SH-SY5Y (cell line): ENCODE results near the gene EMILIN1.

ENCODE experiments used
- GATA2 ChIP-seq: IDR thresholded peaks from 2 replicates; pipeline ENCODE4 v1.6.1; 2011; ENCODE audit warnings: mild to moderate bottlenecking, low read depth, low read length
- GATA3 ChIP-seq: IDR thresholded peaks from 2 replicates; pipeline ENCODE4 v1.6.1; 2011; ENCODE audit warnings: low read depth, mild to moderate bottlenecking, low read length, moderate library complexity

Gene EMILIN1

GRCh38 chr2:27049422-27050280, 28.8 kb upstream of the EMILIN1 start:
- TF ChIP-seq GATA2 (no peak), GATA3 (no peak)

DNA sequence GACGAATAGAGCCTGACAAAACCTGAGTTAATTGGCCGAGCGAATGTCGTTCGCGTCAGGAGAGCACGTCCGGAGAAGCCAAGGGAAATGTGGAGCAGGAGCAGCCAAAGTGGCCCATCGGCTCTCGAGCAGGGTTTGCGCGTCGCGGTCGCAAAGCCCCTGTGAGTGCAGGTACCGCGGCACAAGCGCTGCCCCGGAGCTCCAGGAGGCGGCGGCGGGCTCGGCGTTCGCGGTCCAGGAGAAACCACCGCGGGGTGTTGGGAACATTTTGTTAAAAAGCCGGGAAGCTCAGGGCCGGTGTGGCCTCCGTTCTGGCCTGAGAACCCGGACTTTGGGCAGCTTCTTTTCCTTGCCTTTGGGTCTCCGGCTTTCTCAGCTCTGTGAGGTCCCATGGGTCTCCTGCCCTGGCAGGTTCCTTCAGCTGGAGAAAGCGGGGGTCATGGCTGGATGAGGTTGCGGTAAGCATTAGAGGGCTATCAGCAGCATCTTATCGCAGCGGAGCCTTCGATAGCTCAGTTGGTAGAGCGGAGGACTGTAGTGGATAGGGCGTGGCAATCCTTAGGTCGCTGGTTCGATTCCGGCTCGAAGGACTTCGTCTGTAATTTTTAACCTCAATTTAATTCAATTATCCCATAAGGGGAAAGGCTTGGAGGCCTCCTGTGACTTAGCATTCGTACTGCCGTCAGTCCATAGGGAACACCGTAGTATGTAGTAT, 28.0 kb upstream of the EMILIN1 start:
- TF ChIP-seq GATA3: no peak
- TF ChIP-seq GATA2: peak; percentile 96

GRCh38 chr2:27050996-27051901, 27.2 kb upstream of the EMILIN1 start, which contains the start of gene AGBL5:
TSS of gene AGBL5 (plus strand) at chr2:27051668. CDS start at chr2:27052959, 1,291 bp downstream.
- TF ChIP-seq GATA2 (peak; percentile 6; the same call in 1 of the 2 replicates), GATA3 (no peak)

- TF ChIP-seq GATA2 (no peak), GATA3 (no peak)
Measured at GRCh38 chr2:27051902-27052645, 26.3 kb upstream of the EMILIN1 start.

DNA sequence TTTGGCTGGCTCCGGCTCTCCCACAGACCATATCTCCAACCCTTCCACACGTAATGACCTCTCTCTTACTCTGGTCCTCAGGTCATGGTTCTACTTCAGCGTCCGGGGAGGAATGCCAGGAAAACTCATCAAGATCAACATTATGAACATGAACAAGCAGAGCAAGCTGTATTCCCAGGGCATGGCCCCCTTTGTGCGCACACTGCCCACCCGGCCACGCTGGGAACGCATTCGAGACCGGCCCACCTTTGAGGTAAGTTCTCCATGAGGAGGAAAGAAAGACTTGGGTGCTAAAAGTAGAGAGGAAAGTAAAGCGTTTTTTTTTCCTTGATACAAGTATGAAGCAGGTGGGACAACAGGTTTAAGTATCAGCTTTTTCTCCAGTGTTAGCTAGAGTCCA, 25.1 kb upstream of the EMILIN1 start:
- TF ChIP-seq GATA3 (no peak), GATA2 (no peak)

DNA sequence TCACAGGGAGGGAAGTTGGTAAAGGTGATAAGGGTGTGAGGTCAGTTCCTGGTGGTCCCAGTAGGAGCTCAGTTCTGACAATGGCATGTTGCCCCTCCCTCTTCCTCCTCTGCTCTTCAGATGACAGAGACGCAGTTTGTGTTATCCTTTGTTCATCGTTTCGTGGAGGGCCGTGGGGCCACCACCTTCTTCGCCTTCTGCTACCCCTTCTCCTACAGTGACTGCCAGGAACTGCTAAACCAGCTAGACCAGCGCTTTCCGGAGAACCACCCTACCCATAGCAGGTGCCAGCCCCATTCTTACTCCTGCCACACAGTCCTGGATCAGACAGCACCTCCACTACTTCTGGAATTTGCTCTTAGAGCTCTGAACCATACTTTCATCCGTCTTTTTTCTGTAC, 24.6 kb upstream of the EMILIN1 start:
- TF ChIP-seq GATA2 (no peak), GATA3 (no peak)

- TF ChIP-seq GATA2 (no peak), GATA3 (no peak)
Measured at GRCh38 chr2:27054721-27055120, 23.7 kb upstream of the EMILIN1 start.

DNA sequence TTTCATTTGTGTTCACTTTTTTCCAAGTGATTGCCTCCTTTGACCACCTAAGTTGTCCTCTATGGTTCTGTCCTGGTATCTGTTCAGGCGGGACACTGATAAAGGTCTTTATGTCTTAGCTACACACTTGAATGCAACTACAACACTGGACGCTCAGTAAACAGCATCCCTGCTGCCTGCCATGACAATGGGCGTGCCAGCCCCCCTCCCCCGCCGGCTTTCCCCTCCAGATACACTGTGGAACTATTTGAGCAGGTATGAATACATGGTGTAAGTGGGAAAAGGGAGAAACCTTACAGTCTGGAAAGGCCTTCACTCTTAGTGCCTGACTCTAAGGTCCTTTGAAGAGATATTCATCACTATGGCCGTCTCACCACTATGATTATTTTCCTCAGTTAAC, 21.2 kb upstream of the EMILIN1 start:
- TF ChIP-seq GATA3: no peak
- no peak for TF ChIP-seq GATA2

DNA sequence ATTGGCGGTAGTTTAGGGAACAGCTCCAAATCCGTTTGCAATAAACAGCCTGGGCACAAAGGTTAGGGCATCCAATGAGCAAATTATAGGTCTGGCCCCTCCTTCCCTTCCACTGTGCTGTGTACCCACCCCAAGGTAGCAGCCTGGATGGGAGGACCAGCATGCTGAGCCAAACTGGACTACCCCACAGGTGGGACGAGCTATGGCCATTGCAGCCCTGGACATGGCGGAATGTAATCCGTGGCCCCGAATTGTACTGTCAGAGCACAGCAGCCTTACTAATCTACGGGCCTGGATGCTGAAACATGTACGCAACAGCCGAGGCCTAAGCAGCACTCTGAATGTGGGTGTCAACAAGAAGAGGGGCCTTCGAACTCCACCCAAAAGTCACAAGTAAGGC, 20.2 kb upstream of the EMILIN1 start:
- TF ChIP-seq GATA2: no peak
- no peak for TF ChIP-seq GATA3

GRCh38 chr2:27059141-27059820, 19.1 kb upstream of the EMILIN1 start:
- TF ChIP-seq GATA2 (no peak), GATA3 (no peak)

DNA sequence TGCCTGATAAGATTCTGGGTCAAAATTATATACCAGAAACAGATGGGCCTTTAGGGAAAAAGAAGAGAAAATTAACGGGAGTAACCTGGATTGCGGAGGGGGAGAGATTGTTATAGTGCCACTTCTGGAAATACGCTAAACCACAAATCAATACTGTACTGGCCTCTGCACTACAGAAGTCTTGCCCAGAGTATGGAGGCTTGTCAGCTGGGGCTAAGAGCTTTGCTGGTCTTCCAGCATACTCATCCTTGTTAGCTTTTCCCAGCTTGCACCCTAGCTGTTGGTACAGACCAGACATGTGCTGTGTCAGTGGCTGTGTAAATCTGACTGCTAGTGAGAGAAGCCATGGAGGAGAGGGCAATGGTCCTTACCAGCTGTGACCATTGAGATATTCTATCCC, 18.1 kb upstream of the EMILIN1 start:
- no peak for TF ChIP-seq GATA2
- no peak for TF ChIP-seq GATA3

DNA sequence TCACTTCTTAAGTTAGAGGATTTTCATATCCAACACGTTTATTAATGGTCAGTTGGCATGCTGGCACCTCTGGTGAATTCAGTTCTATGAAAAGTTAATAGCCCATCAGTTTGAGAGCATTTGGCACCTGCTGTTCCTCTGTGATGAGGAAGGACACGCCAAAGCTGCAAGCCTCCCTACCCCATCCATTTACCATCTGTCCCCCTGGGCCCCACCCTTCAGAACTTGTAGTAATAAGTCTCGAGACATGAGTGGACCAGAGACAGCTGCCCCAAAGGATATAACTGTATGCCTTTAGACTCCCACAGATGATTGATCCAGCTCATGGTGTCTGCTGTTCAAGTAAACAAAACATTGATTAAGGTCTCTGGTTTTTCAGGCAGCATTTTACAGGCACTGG, 13.3 kb upstream of the EMILIN1 start:
- TF ChIP-seq GATA2 (no peak), GATA3 (no peak)

DNA sequence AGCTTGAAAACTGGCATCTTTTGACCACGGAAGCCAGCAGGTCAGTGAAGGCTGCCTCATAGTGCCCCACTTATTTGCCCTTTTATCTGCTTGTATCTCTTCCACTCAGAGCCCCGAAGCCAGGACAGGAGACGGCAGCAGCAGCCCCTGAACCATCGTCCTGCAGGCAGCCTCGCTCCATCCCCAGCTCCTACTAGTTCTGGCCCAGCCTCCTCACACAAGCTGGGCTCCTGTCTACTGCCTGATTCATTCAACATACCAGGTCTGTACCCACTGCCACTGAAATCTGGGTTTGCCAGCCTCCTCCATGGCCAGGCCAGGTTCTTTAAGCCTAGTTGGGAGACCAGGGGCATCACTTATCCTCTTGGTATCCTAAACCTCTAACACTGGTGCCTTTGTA, 11.0 kb upstream of the EMILIN1 start:
- TF ChIP-seq GATA2 (no peak), GATA3 (no peak)
